ENCODE results near the gene HADHA.
"Not testable (repeated sequence)": the region's sequence is repeated elsewhere in the genome, so short reads cannot be mapped to it uniquely, and the experiment has no call there.

Gene HADHA

DNA sequence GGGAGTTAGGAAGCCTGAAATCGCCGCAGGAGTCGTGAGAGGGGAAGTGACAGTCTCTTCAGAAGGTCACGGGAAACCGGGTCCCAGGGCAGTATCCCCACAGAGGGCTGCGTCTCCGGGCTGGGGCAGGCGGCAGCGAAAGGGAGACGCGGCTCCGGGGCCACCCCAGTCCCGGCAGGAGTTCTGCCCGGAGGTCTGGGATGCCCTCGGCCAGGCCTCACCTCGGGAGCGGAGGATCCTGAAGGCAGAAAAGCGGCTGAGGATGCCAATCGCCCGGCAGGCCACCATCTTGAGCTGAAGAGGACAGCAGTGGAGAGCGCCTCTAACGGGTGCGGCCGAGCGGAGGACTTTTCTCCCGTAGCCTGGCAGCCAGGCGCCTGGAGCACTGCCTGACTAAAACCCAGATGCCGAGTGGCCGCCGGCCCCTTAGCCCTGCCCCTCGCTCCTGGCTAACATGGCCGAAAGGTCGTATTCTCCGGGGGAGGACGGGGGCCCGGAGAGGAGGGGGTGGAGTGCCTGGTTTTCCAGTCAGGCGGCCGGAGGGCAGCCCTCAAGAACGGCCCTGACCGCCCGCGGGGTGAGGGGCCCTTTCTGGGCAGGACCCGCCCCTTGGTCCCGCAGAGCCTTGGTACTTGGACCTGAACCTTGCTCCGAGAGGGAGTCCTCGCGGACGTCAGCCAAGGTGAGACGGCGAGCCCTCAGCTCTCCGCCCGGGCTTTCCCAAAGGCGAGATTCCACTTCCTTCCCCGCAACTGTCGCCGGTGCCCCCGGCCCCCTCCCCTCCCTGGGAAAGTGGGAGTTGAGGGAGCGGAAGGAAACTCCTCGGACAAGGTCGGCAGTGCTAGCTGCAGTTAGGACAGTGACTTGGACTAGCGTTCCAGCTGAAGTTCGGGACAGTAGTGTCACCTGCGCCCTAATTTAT lies at the start of gene HADHA, which contains the start of gene HADHB:
Gene HADHA, minus strand, starts transcription at position 324 of the 922 bp plus-strand sequence. Its CDS starts 36 bp downstream, at position 288.
Gene HADHB, plus strand, starts transcription at position 631 of the 922 bp plus-strand sequence. CDS start 9,316 bp downstream, outside the sequence.
- Mint-ChIP-seq H3K27me3 (no peaks in the 10 kb centered on the region), H3K4me3 (peak within 1 kb of the TSS; percentile 98), H3K36me3 (ENCODE audit: low read depth) (peaks cover 9% of the 10 kb centered on the region), H3K9me3 (no peaks in the 10 kb centered on the region), H3K27ac (peak within 1 kb of the TSS; percentile 98), H3K4me1 (peaks cover 61% of the 10 kb centered on the region)
- ATAC-seq = peak; percentile 85
- peak; percentile 85 for DNase-seq

DNA sequence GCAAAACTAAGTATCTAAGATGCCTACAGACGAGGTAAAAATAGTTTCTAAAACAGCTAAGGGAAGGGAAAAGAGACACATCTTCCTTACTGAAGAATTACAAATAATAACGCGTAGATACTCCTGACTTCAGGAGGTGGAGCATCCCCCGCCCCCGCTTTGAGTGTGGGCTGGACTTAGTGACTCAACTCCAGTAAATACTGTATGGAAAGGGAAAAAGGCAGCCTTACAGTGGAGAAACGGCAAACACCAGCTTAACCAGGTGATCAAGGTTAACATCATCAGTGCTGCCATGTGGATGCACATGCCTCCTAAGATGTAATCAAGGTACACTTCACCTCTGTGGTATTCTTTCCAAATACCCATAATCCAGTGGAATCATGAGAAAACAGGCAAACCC lies 48.2 kb upstream of the HADHA start:
- ATAC-seq (no peak), DNase-seq (no peak)
- no peak overlapping the region for H3K27ac Mint-ChIP-seq
- H3K4me1 Mint-ChIP-seq = peaks cover 7% of the 10 kb centered on the region
- no peaks in the 10 kb centered on the region for H3K36me3 Mint-ChIP-seq (ENCODE audit: low read depth)
- H3K9me3 Mint-ChIP-seq = no peaks in the 10 kb centered on the region
- H3K27me3 Mint-ChIP-seq = no peaks in the 10 kb centered on the region
- H3K4me3 Mint-ChIP-seq = no peak overlapping the region

DNA sequence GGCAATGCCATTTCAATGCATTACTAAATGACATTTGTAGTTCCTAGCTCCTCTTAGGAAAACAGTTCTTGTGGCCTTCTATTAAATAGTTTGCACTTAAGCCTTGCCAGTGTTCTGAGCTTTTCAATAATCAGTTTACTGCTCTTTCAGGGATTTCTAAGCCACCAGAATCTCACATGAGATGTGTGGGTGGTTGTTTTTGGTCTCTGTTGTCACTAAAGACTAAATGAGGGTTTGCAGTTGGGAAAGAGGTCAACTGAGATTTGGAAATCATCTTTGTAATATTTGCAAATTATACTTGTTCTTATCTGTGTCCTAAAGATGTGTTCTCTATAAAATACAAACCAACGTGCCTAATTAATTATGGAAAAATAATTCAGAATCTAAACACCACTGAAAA lies 45.6 kb upstream of the HADHA start:
- no peak for ATAC-seq
- Mint-ChIP-seq H3K4me3 (no peak overlapping the region), H3K4me1 (peaks cover 5% of the 10 kb centered on the region), H3K27ac (no peak overlapping the region), H3K27me3 (no peaks in the 10 kb centered on the region), H3K9me3 (no peaks in the 10 kb centered on the region), H3K36me3 (ENCODE audit: low read depth) (peaks cover 10% of the 10 kb centered on the region)
- DNase-seq = no peak

DNA sequence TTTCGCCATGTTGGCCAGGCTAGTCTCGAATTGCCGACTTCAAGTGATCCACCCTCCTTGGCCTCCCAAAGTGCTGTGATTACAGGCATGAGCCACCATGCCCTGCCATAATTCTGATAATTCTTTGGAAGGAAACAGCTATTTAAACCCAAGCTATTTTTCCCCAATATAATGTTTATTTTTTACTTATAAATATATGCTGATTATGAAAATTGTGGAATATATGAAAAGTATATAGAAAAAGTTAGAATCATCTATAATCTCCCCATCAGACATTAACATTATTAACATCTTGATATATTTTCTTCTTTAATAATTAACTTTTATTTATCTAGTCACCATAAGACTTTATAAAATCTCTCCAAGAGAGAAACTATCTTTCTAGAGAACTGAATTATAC lies 41.5 kb upstream of the HADHA start:
- peaks cover 34% of the 10 kb centered on the region for H3K36me3 Mint-ChIP-seq (ENCODE audit: low read depth)
- DNase-seq (no peak), ATAC-seq (no peak)
- no peaks in the 10 kb centered on the region for H3K27me3 Mint-ChIP-seq
- no peaks in the 10 kb centered on the region for H3K4me1 Mint-ChIP-seq
- no peak overlapping the region for H3K4me3 Mint-ChIP-seq
- no peaks in the 10 kb centered on the region for H3K9me3 Mint-ChIP-seq
- H3K27ac Mint-ChIP-seq = no peak overlapping the region

DNA sequence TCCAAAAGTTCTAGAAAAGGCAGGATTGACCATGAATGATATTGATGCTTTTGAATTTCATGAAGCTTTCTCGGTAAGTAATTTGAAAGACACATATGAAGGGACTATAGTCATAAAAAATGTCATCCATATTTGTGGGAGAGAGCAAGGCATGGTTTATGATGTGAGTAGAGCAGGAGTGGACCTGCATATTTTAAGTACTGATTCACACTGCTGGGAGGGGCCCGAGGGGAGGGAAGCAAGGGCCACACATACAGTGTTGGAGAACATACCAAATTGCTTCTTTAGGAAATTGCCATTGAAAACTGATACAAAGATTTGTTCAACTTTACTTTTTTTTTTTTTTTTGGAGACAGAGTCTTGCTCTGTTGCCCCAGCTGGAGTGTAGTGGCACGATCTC lies 39.7 kb upstream of the HADHA start:
- Mint-ChIP-seq H3K4me3 (no peak overlapping the region), H3K4me1 (no peaks in the 10 kb centered on the region), H3K36me3 (ENCODE audit: low read depth) (peaks cover 47% of the 10 kb centered on the region), H3K9me3 (no peaks in the 10 kb centered on the region), H3K27ac (no peak overlapping the region), H3K27me3 (no peaks in the 10 kb centered on the region)
- DNase-seq (no peak), ATAC-seq (no peak)

DNA sequence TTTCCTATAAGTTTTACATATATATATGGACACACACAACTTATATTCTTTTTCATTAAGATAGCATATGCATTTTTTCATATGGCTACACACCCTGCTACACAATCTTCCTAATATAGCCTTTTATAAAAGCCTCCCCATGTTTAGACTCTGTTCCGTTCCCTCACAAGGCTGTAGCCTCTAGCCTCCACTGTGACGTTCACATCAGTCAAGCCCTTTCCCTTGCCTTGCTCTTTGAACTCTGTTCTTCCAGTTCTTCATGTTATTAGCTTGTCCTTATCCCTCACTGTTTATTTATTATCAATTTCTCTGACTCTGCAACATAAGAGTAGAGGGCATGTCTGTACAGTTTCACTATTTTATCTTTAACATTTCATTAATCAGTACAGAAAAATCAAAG lies 39.2 kb upstream of the HADHA start:
- no peaks in the 10 kb centered on the region for H3K27me3 Mint-ChIP-seq

DNA sequence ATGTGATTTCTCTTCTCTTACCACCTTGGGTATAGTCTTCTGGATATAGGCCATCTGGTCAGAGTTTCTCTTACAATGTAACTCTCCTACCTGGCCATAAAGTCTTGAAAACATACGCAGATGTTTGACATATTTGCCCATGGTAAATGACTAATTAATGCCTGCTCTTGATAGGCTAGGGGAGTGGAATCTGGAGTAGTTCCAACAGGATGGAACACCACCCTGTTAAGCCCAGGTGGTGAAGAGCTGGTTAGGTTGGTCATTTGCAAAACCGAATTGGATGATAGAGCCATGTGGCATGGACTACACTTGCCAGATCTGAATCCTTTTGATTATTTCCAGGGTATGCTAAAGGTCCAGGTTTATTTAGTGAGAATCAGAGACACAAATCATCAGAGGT lies 36.8 kb upstream of the HADHA start:
- Mint-ChIP-seq H3K27ac (no peak overlapping the region), H3K4me1 (no peaks in the 10 kb centered on the region), H3K36me3 (ENCODE audit: low read depth) (peaks cover 58% of the 10 kb centered on the region), H3K9me3 (no peaks in the 10 kb centered on the region), H3K4me3 (no peak overlapping the region), H3K27me3 (no peaks in the 10 kb centered on the region)
- ATAC-seq (no peak), DNase-seq (no peak)

More for the DNA sequence above, 39.2 kb upstream of the HADHA start:
- Mint-ChIP-seq H3K27ac (no peak overlapping the region), H3K9me3 (no peaks in the 10 kb centered on the region), H3K4me1 (no peaks in the 10 kb centered on the region), H3K36me3 (ENCODE audit: low read depth) (peaks cover 50% of the 10 kb centered on the region), H3K4me3 (no peak overlapping the region)
- no peak for DNase-seq
- ATAC-seq = no peak

DNA sequence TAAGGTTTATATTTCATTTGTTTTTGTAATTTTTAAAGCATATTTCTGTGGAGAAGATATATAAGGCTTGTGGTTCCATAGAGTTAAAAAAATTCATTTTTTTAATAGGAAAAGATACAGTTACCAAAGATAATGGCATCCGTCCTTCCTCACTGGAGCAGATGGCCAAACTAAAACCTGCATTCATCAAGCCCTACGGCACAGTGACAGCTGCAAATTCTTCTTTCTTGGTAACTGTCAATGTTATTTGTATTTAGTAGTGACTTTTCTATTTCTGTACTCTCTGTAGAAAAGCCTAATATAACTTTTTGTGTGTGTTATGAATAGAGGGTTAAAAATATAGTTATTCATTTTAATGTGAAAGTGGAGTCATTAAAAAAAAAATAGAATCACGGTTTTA lies 35.5 kb upstream of the HADHA start:
- Mint-ChIP-seq H3K4me3 (no peak overlapping the region), H3K36me3 (ENCODE audit: low read depth) (peaks cover 52% of the 10 kb centered on the region)

DNA sequence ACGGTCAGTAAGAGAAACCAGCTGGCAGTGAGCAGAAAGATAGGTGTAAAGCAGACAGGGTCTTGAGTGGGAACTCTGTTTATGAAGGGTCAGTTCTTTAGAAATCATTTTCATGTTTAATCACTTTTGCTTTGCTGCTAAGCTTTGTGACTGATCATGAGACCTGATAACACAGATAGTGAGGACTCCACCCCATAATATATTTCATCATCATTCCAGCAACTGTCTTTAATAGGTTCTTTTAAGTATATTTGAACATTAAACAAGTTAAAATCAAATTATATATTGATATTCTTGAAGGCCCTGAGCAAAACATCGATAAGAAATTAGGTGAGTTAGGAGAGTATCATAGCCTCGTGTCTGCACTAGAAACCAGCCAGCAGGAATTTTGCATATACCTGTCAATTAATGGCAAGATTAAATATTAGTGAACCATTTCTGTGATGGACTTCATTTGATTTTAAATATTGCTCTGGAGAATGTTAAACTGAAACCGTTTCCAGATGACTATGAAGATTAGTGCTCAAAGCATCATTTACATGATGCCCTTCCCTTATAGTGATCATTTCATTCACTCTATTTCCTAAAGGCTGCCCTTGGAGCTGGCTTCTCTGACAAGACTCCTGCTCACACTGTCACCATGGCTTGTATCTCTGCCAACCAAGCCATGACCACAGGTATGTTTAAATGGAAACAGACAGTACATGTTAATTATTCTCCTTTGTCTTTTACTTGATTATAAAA lies 32.2 kb upstream of the HADHA start:
- ATAC-seq = no peak
- Mint-ChIP-seq H3K9me3 (no peaks in the 10 kb centered on the region), H3K4me3 (no peak overlapping the region), H3K36me3 (ENCODE audit: low read depth) (peaks cover 40% of the 10 kb centered on the region), H3K4me1 (no peaks in the 10 kb centered on the region), H3K27ac (no peak overlapping the region), H3K27me3 (no peaks in the 10 kb centered on the region)
- no peak for DNase-seq

More for the DNA sequence above, 35.5 kb upstream of the HADHA start:
- Mint-ChIP-seq H3K27me3 (no peaks in the 10 kb centered on the region), H3K27ac (no peak overlapping the region), H3K9me3 (no peaks in the 10 kb centered on the region), H3K4me1 (no peaks in the 10 kb centered on the region)
- ATAC-seq = no peak
- DNase-seq = no peak

DNA sequence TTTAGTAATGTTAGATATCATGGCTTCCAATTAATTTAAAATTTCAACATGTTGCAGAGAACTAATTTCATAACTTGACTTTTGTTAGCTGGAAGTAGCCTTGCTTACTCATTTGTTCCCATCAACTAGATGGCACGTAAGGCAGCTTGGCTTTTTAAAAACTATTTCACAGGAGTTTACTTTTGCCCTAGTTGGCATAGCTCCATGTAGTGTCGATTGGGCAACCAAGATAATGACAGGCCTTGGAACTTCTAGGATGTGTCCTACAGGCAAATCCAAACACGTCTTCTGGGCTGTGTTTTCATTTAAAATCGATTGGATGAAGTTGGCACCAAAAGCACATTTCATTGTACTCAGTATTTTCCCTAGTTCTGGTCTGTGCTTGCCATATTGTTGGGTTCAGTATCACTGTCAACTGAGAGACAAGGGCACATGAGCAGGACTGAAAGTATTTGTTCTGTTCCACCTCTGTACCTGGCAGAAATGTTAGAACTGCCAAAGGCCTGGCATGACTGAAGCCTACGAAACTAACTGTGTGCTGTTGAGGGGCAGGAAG lies 29.7 kb upstream of the HADHA start:
- peaks cover 13% of the 10 kb centered on the region for H3K4me1 Mint-ChIP-seq
- H3K27ac Mint-ChIP-seq = no peak overlapping the region
- H3K9me3 Mint-ChIP-seq = no peaks in the 10 kb centered on the region
- no peak overlapping the region for H3K4me3 Mint-ChIP-seq
- ATAC-seq (no peak), DNase-seq (no peak)
- H3K36me3 Mint-ChIP-seq (ENCODE audit: low read depth) = peaks cover 24% of the 10 kb centered on the region
- no peaks in the 10 kb centered on the region for H3K27me3 Mint-ChIP-seq

DNA sequence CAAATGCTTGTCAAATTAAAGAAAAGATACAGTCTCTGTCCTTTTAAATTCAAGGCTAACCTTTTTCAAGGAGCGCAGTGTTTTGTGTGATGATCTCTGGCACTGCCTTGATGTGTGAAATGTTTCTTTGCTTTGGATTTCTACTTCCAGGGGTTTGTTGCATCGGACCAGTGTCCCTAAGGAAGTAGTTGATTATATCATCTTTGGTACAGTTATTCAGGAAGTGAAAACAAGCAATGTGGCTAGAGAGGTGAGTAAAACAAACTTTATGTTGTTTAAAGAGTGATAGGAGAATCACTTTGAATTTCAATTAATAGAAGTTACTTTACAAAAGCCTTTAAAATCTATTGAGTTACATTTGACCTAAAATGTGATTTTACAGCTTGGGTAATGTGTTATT lies 29.1 kb upstream of the HADHA start:
- ATAC-seq (no peak), DNase-seq (no peak)
- Mint-ChIP-seq H3K27me3 (no peaks in the 10 kb centered on the region), H3K9me3 (no peaks in the 10 kb centered on the region), H3K27ac (no peak overlapping the region), H3K4me1 (peaks cover 13% of the 10 kb centered on the region), H3K4me3 (no peak overlapping the region), H3K36me3 (ENCODE audit: low read depth) (peaks cover 20% of the 10 kb centered on the region)

DNA sequence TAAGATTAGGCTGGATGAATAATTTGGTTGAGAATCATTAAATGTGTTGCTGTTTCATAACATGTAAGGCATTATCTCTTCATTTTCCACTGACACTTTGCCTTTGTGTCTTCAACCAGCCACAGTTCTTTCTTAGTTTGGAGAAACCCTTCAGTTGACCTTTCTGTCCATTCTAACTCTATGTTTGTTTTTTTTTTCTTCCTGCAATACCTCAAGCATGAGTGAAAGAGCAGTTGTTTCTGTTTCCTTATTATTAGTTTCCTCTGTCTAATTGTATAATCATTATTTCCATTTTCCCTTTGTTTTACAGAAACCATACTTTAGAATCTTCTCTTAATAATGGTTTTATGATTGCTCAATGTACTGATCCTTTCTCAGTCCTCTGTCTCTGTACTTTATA lies 25.9 kb upstream of the HADHA start:
- no peak for DNase-seq
- peak overlapping the region; percentile 47 for H3K27ac Mint-ChIP-seq
- no peak for ATAC-seq

DNA sequence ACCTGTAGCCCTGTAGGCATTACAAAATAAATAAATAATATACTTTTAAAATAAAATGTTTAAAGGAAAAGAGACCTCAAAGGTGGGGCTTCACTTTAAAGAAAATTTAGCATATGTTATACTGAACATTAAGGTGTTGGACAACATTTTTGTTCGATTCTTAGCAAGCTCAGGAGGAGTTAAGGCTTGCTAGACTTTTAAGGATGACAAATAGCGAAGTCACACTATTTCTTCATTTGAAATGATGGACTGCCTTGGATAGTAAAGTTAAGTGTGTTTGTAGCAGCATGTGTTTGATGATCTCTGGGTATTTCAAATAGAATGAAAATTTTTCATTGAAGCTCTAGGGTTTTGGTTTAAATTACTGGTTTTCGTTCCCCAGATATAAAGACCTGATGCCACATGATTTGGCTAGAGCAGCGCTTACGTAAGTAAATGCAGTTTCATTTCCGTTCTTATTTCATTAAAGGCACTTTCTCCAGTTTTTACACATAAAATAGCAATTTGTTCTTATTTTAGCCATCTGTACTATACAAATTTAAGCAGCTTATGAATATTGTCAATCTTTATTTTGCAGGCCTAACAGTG lies 25.2 kb upstream of the HADHA start:
- no peak for ATAC-seq
- no peak for DNase-seq
- peak overlapping the region; percentile 47 for H3K27ac Mint-ChIP-seq
- H3K27me3 Mint-ChIP-seq = no peaks in the 10 kb centered on the region
- peaks cover 9% of the 10 kb centered on the region for H3K36me3 Mint-ChIP-seq (ENCODE audit: low read depth)
- no peak overlapping the region for H3K4me3 Mint-ChIP-seq
- H3K9me3 Mint-ChIP-seq = no peaks in the 10 kb centered on the region
- peaks cover 13% of the 10 kb centered on the region for H3K4me1 Mint-ChIP-seq

More for the DNA sequence above, 25.9 kb upstream of the HADHA start:
- Mint-ChIP-seq H3K27me3 (no peaks in the 10 kb centered on the region), H3K4me1 (peaks cover 13% of the 10 kb centered on the region), H3K36me3 (ENCODE audit: low read depth) (peaks cover 9% of the 10 kb centered on the region), H3K4me3 (no peak overlapping the region), H3K9me3 (no peaks in the 10 kb centered on the region)

DNA sequence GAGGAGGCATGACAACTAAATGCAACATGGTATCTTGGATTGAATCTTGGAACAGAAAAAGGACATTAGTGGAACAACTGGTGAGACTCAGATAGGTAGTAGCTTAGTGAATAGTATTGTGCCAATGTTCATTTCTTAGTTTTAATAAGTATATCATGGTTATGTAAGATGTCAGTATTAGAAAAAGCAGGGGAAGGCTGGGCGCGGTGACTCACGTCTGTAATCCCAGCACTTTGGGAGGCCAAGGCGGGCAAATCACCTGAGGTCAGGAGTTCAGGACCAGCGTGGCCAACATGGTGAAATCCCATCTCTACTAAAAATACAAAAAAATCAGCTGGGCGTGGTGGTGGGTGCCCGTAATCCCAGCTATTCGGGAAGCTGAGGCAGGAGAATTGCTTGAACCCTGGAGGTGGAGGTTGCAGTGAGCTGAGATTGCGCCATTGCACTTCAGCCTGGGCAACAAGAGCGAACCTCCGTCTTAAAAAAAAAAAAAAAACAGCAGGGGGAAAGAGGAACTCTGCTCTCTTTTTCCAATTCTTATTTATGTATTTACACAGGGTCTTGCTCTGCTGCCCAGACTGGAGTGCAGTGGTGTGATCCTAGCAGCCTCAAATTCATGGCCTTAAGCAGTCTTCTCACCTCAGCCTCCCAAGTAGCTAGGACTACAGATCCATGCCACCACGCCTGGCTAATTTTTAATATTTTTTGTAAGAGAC lies 24.4 kb upstream of the HADHA start:
- peaks cover 11% of the 10 kb centered on the region for H3K36me3 Mint-ChIP-seq (ENCODE audit: low read depth)
- not testable (repeated sequence) for ATAC-seq, H3K4me3 Mint-ChIP-seq, H3K9me3 Mint-ChIP-seq, H3K27ac Mint-ChIP-seq, H3K27me3 Mint-ChIP-seq, DNase-seq
- H3K4me1 Mint-ChIP-seq = peaks cover 13% of the 10 kb centered on the region
